Measurements from ENCODE around the gene ARL6. TPM values are rescaled to one million over a fixed set of nuclear protein-coding genes. Genes with fewer than 3 reads are reported as not detected.

Gene ARL6
- 1 to 10 TPM; 3.8 to 4.8 TPM for total RNA-seq
- 1 to 10 TPM; 2.3 to 3.3 (median 2.7) TPM for polyA plus RNA-seq
- total RNA-seq = 3.4 to 11.1 (median 9.4) reads per million in 6 experiments

GRCh38 chr3:97764407-97765238 lies at the start of gene ARL6:
TSS of gene ARL6 (plus strand) at chr3:97764758. CDS start at chr3:97768108, 3,350 bp downstream.
- Mint-ChIP-seq H3K4me3 (peak within 1 kb of the TSS; percentile 92 to 100 (median 98)), H3K27ac (peak within 1 kb of the TSS; percentile 89 to 99 (median 98)), H3K4me1 (peaks cover 11 to 36% (median 33%) of the 10 kb centered on the region in 4 donors), H3K9me3 (no peaks in the 10 kb centered on the region), H3K36me3 (peaks cover 3 to 9% (median 4%) of the 10 kb centered on the region in 3 donors), H3K27me3 (no peaks in the 10 kb centered on the region)
- DNase-seq = peak; percentile 53 to 84 (median 64)
- ATAC-seq = peak; percentile 90 to 91
- POLR2A ChIA-PET = interaction anchor here (1.5 kb wide), 1 partner anchor 57 kb away, joined by 6 read pairs; the partner anchor contains the start of gene CRYBG3

- H3K4me3 Mint-ChIP-seq = peak overlapping the region in 6 of 10 donors; percentile 1 to 55 (median 28)
- H3K9me3 Mint-ChIP-seq = no peaks in the 10 kb centered on the region
- DNase-seq (peak; percentile 30 to 75 (median 52)), ATAC-seq (peak; percentile 84 to 93)
- H3K36me3 Mint-ChIP-seq = no peaks in the 10 kb centered on the region
- POLR2A ChIA-PET = no interaction called here
- peaks cover 0 to 1% (median 0%) of the 10 kb centered on the region in 4 donors for H3K4me1 Mint-ChIP-seq
- no peak overlapping the region for H3K27ac Mint-ChIP-seq
- H3K27me3 Mint-ChIP-seq = peaks cover 0 to 5% (median 1%) of the 10 kb centered on the region in 5 donors
Measured at GRCh38 chr3:97719156-97719821, 45.3 kb upstream of the ARL6 start.

GRCh38 chr3:97720417-97720816 lies 44.1 kb upstream of the ARL6 start:
- H3K4me1 Mint-ChIP-seq = peaks cover 0 to 1% (median 0%) of the 10 kb centered on the region in 4 donors
- no peaks in the 10 kb centered on the region for H3K36me3 Mint-ChIP-seq
- DNase-seq (no peak), ATAC-seq (no peak)
- no peak overlapping the region for H3K27ac Mint-ChIP-seq
- POLR2A ChIA-PET = no interaction called here
- peaks cover 0 to 6% (median 3%) of the 10 kb centered on the region in 5 donors for H3K27me3 Mint-ChIP-seq
- H3K9me3 Mint-ChIP-seq = no peaks in the 10 kb centered on the region
- no peak overlapping the region for H3K4me3 Mint-ChIP-seq

- H3K27me3 Mint-ChIP-seq = peaks cover 0 to 9% (median 3%) of the 10 kb centered on the region in 5 donors
- peaks cover 0 to 1% (median 0%) of the 10 kb centered on the region in 4 donors for H3K4me1 Mint-ChIP-seq
- no peak overlapping the region for H3K27ac Mint-ChIP-seq
- no peaks in the 10 kb centered on the region for H3K36me3 Mint-ChIP-seq
- ATAC-seq = no peak
- no peak for DNase-seq
- H3K9me3 Mint-ChIP-seq = no peaks in the 10 kb centered on the region
- POLR2A ChIA-PET = no interaction called here
- H3K4me3 Mint-ChIP-seq = no peak overlapping the region
Measured at GRCh38 chr3:97721446-97721845, 43.1 kb upstream of the ARL6 start.

GRCh38 chr3:97736928-97737327 lies 27.6 kb upstream of the ARL6 start:
- no peak for ATAC-seq
- no peaks in the 10 kb centered on the region for H3K36me3 Mint-ChIP-seq
- H3K9me3 Mint-ChIP-seq = no peaks in the 10 kb centered on the region
- H3K4me1 Mint-ChIP-seq = no peaks in the 10 kb centered on the region
- DNase-seq = no peak
- no peak overlapping the region for H3K4me3 Mint-ChIP-seq
- no peak overlapping the region for H3K27ac Mint-ChIP-seq
- POLR2A ChIA-PET = interaction anchor here (0.6 kb wide), 1 partner anchor 17 kb away, joined by 4 read pairs; no protein-coding TSS in a partner anchor
- H3K27me3 Mint-ChIP-seq = peaks cover 0 to 17% (median 10%) of the 10 kb centered on the region in 5 donors

- DNase-seq = no peak
- Mint-ChIP-seq H3K4me3 (no peak overlapping the region), H3K4me1 (no peaks in the 10 kb centered on the region), H3K27me3 (peaks cover 0 to 13% (median 8%) of the 10 kb centered on the region in 5 donors), H3K27ac (no peak overlapping the region), H3K9me3 (no peaks in the 10 kb centered on the region), H3K36me3 (no peaks in the 10 kb centered on the region)
- no peak for ATAC-seq
- POLR2A ChIA-PET = no interaction called here
Measured at GRCh38 chr3:97738761-97739160, 25.8 kb upstream of the ARL6 start.

GRCh38 chr3:97742036-97742435 lies 22.5 kb upstream of the ARL6 start:
- Mint-ChIP-seq H3K27ac (no peak overlapping the region), H3K27me3 (peaks cover 2 to 11% (median 7%) of the 10 kb centered on the region in 5 donors), H3K4me3 (no peak overlapping the region), H3K36me3 (no peaks in the 10 kb centered on the region), H3K4me1 (no peaks in the 10 kb centered on the region), H3K9me3 (no peaks in the 10 kb centered on the region)
- DNase-seq (no peak), ATAC-seq (no peak)
- POLR2A ChIA-PET = no interaction called here

GRCh38 chr3:97744289-97744688 lies 20.3 kb upstream of the ARL6 start:
- no peaks in the 10 kb centered on the region for H3K9me3 Mint-ChIP-seq
- POLR2A ChIA-PET = no interaction called here
- H3K4me1 Mint-ChIP-seq = no peaks in the 10 kb centered on the region
- H3K4me3 Mint-ChIP-seq = no peak overlapping the region
- H3K27ac Mint-ChIP-seq = no peak overlapping the region
- ATAC-seq (no peak), DNase-seq (no peak)
- no peaks in the 10 kb centered on the region for H3K36me3 Mint-ChIP-seq
- peaks cover 6 to 23% (median 9%) of the 10 kb centered on the region in 5 donors for H3K27me3 Mint-ChIP-seq

- Mint-ChIP-seq H3K36me3 (peaks cover 0 to 2% (median 0%) of the 10 kb centered on the region in 3 donors), H3K27ac (peak overlapping the region; percentile 89 to 99 (median 98)), H3K4me3 (peak overlapping the region; percentile 92 to 100 (median 98)), H3K4me1 (peaks cover 11 to 36% (median 33%) of the 10 kb centered on the region in 4 donors), H3K9me3 (no peaks in the 10 kb centered on the region), H3K27me3 (peaks cover 0 to 5% (median under 1%) of the 10 kb centered on the region in 5 donors)
- no peak for DNase-seq
- ATAC-seq = peak; percentile 67 to 68
- POLR2A ChIA-PET = interaction anchor here (1.5 kb wide), 1 partner anchor 58 kb away, joined by 6 read pairs; the partner anchor contains the start of gene CRYBG3
Measured at GRCh38 chr3:97763586-97764406, 762 bp upstream of the ARL6 start.

- ATAC-seq (no peak), DNase-seq (no peak)
- Mint-ChIP-seq H3K27me3 (no peaks in the 10 kb centered on the region), H3K36me3 (peaks cover 10 to 16% (median 11%) of the 10 kb centered on the region in 3 donors), H3K4me3 (peak overlapping the region; percentile 92 to 100 (median 98)), H3K9me3 (no peaks in the 10 kb centered on the region), H3K4me1 (peaks cover 11 to 38% (median 33%) of the 10 kb centered on the region in 4 donors), H3K27ac (peak overlapping the region in 7 of 10 donors; percentile 63 to 99 (median 98))
- POLR2A ChIA-PET = no interaction called here
Measured at GRCh38 chr3:97765336-97765735, 778 bp downstream of the ARL6 start.

GRCh38 chr3:97772926-97773325 lies 8.4 kb downstream of the ARL6 start:
- peaks cover 27 to 63% (median 53%) of the 10 kb centered on the region in 3 donors for H3K36me3 Mint-ChIP-seq
- no peak overlapping the region for H3K4me3 Mint-ChIP-seq
- no peak overlapping the region for H3K27ac Mint-ChIP-seq
- POLR2A ChIA-PET = no interaction called here
- DNase-seq = no peak
- ATAC-seq = no peak
- no peaks in the 10 kb centered on the region for H3K27me3 Mint-ChIP-seq
- peaks cover 0 to 9% (median 1%) of the 10 kb centered on the region in 4 donors for H3K4me1 Mint-ChIP-seq
- H3K9me3 Mint-ChIP-seq = peaks cover 0 to 3% (median 0%) of the 10 kb centered on the region in 9 donors

- Mint-ChIP-seq H3K4me1 (no peaks in the 10 kb centered on the region), H3K27me3 (no peaks in the 10 kb centered on the region)
Measured at GRCh38 chr3:97778152-97778551, 13.6 kb downstream of the ARL6 start.

More at GRCh38 chr3:97778152-97778551, 13.6 kb downstream of the ARL6 start:
- no peak overlapping the region for H3K27ac Mint-ChIP-seq
- POLR2A ChIA-PET = no interaction called here
- DNase-seq = no peak
- no peak overlapping the region for H3K4me3 Mint-ChIP-seq
- no peak for ATAC-seq
- H3K36me3 Mint-ChIP-seq = peaks cover 3 to 39% (median 28%) of the 10 kb centered on the region in 3 donors
- H3K9me3 Mint-ChIP-seq = no peaks in the 10 kb centered on the region

All from naive thymus-derived CD8-positive, alpha-beta T cell (primary cell).